ENCODE data around the gene TPX2. TPM values are rescaled to one million over a fixed set of nuclear protein-coding genes. Genes with fewer than 3 reads are reported as not detected.

The TPX2 gene
- total and polyA plus RNA-seq, 2 of the 8 experiments (the other 6 are each of a cell fraction or from before 2014, with no cell fraction given) = 43.6 to 125 TPM

DNA sequence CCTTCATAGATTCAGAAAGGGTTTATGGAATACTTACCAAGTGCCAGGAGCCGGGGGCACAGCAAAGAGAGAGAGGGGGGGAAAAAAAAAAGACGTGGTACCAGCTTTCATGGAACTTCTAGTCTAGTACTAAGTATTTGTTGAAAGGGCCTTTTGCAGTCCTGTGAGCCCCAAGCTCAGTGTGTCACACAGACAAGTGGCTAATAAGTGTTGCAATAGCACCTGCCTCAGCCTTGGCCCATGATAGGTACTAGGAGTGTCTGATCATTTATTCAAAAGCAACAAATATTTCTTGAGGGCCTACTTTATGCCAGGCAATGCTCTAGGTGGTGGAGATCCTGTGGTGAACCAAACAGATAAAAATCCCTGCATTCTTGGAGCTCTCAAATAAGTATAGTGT, 88.0 kb downstream of the TPX2 start (continued):
- TF ChIP-seq, protein P1, sequence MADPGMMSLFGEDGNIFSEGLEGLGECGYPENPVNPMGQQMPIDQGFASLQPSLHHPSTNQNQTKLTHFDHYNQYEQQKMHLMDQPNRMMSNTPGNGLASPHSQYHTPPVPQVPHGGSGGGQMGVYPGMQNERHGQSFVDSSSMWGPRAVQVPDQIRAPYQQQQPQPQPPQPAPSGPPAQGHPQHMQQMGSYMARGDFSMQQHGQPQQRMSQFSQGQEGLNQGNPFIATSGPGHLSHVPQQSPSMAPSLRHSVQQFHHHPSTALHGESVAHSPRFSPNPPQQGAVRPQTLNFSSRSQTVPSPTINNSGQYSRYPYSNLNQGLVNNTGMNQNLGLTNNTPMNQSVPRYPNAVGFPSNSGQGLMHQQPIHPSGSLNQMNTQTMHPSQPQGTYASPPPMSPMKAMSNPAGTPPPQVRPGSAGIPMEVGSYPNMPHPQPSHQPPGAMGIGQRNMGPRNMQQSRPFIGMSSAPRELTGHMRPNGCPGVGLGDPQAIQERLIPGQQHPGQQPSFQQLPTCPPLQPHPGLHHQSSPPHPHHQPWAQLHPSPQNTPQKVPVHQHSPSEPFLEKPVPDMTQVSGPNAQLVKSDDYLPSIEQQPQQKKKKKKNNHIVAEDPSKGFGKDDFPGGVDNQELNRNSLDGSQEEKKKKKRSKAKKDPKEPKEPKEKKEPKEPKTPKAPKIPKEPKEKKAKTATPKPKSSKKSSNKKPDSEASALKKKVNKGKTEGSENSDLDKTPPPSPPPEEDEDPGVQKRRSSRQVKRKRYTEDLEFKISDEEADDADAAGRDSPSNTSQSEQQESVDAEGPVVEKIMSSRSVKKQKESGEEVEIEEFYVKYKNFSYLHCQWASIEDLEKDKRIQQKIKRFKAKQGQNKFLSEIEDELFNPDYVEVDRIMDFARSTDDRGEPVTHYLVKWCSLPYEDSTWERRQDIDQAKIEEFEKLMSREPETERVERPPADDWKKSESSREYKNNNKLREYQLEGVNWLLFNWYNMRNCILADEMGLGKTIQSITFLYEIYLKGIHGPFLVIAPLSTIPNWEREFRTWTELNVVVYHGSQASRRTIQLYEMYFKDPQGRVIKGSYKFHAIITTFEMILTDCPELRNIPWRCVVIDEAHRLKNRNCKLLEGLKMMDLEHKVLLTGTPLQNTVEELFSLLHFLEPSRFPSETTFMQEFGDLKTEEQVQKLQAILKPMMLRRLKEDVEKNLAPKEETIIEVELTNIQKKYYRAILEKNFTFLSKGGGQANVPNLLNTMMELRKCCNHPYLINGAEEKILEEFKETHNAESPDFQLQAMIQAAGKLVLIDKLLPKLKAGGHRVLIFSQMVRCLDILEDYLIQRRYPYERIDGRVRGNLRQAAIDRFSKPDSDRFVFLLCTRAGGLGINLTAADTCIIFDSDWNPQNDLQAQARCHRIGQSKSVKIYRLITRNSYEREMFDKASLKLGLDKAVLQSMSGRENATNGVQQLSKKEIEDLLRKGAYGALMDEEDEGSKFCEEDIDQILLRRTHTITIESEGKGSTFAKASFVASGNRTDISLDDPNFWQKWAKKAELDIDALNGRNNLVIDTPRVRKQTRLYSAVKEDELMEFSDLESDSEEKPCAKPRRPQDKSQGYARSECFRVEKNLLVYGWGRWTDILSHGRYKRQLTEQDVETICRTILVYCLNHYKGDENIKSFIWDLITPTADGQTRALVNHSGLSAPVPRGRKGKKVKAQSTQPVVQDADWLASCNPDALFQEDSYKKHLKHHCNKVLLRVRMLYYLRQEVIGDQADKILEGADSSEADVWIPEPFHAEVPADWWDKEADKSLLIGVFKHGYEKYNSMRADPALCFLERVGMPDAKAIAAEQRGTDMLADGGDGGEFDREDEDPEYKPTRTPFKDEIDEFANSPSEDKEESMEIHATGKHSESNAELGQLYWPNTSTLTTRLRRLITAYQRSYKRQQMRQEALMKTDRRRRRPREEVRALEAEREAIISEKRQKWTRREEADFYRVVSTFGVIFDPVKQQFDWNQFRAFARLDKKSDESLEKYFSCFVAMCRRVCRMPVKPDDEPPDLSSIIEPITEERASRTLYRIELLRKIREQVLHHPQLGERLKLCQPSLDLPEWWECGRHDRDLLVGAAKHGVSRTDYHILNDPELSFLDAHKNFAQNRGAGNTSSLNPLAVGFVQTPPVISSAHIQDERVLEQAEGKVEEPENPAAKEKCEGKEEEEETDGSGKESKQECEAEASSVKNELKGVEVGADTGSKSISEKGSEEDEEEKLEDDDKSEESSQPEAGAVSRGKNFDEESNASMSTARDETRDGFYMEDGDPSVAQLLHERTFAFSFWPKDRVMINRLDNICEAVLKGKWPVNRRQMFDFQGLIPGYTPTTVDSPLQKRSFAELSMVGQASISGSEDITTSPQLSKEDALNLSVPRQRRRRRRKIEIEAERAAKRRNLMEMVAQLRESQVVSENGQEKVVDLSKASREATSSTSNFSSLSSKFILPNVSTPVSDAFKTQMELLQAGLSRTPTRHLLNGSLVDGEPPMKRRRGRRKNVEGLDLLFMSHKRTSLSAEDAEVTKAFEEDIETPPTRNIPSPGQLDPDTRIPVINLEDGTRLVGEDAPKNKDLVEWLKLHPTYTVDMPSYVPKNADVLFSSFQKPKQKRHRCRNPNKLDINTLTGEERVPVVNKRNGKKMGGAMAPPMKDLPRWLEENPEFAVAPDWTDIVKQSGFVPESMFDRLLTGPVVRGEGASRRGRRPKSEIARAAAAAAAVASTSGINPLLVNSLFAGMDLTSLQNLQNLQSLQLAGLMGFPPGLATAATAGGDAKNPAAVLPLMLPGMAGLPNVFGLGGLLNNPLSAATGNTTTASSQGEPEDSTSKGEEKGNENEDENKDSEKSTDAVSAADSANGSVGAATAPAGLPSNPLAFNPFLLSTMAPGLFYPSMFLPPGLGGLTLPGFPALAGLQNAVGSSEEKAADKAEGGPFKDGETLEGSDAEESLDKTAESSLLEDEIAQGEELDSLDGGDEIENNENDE (IDR thresholded peaks at IDR 0.05; ENCODE audit: insufficient replicate concordance, low read length) = no peak
- TF ChIP-seq POLR2AphosphoS5 (IDR thresholded peaks at IDR 0.05; ENCODE audit: low read depth, low read length) (no peak), RFX5 (IDR thresholded peaks at IDR 0.05; ENCODE audit: borderline replicate concordance, low read depth, low read length) (no peak), POU5F1 (IDR thresholded peaks at IDR 0.05; ENCODE audit: low read depth, low read length) (no peak), BRCA1 (IDR thresholded peaks at IDR 0.05; ENCODE audit: low read depth, low read length) (no peak), TAF7 (optimal IDR thresholded peaks at IDR 0.05; ENCODE audit: borderline replicate concordance, low read depth, low read length) (no peak), KDM5A (IDR thresholded peaks at IDR 0.05; ENCODE audit: low read length) (no peak)
- TF ChIP-seq, protein P2, sequence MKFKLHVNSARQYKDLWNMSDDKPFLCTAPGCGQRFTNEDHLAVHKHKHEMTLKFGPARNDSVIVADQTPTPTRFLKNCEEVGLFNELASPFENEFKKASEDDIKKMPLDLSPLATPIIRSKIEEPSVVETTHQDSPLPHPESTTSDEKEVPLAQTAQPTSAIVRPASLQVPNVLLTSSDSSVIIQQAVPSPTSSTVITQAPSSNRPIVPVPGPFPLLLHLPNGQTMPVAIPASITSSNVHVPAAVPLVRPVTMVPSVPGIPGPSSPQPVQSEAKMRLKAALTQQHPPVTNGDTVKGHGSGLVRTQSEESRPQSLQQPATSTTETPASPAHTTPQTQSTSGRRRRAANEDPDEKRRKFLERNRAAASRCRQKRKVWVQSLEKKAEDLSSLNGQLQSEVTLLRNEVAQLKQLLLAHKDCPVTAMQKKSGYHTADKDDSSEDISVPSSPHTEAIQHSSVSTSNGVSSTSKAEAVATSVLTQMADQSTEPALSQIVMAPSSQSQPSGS (IDR thresholded peaks at IDR 0.05; ENCODE audit: low read length) = no peak
